Hepatocyte (in vitro differentiated cells): ENCODE data around the gene CAMK1. TPM values are rescaled to one million over a fixed set of nuclear protein-coding genes. Genes with fewer than 3 reads are reported as not detected.

ENCODE experiments used
- DNase-seq: peaks from one replicate; pipeline ENCODE4 v3.0.0-alpha.2; 2016; ENCODE audit warnings: low spot score
- H2AFZ ChIP-seq: fragments of 200-600 bp; sonication (generic); 2 replicates; pipeline ENCODE4 v1.6.0; 2016; ENCODE audit warnings: antibody characterized with exemption, mild to moderate bottlenecking
- H3K27ac ChIP-seq: fragments of 200-600 bp; sonication (generic); 2 replicates; pipeline ENCODE4 v1.5.1; 2016; ENCODE audit warnings: mild to moderate bottlenecking
- H3K27me3 ChIP-seq: fragments of 200-600 bp; sonication (generic); 2 replicates; pipeline ENCODE4 v1.6.1; 2016
- H3K36me3 ChIP-seq: fragments of 200-600 bp; sonication (generic); replicated peaks from 2 replicates; pipeline ENCODE4 v1.5.1; 2016; ENCODE audit warnings: low read depth; ENCODE audit not compliant: insufficient read depth
- H3K4me1 ChIP-seq: fragments of 200-600 bp; sonication (generic); 2 replicates; pipeline ENCODE4 v1.5.1; 2016; ENCODE audit warnings: mild to moderate bottlenecking, moderate library complexity; ENCODE audit not compliant: insufficient read depth
- H3K4me2 ChIP-seq: fragments of 200-600 bp; sonication (generic); 2 replicates; pipeline ENCODE4 v1.6.0; 2016
- H3K4me3 ChIP-seq: fragments of 200-600 bp; sonication (generic); 2 replicates; pipeline ENCODE4 v1.5.1; 2016; ENCODE audit warnings: mild to moderate bottlenecking
- H3K79me2 ChIP-seq: fragments of 200-600 bp; sonication (generic); 2 replicates; pipeline ENCODE4 v1.6.0; 2017; ENCODE audit warnings: mild to moderate bottlenecking
- H3K9me2 ChIP-seq: fragments of 200-600 bp; sonication (generic); replicated peaks from 2 replicates; pipeline ENCODE4 v1.6.0; 2017; ENCODE audit warnings: mild to moderate bottlenecking; ENCODE audit not compliant: insufficient read depth
- H3K9me3 ChIP-seq: fragments of 200-600 bp; sonication (generic); 2 replicates; pipeline ENCODE4 v1.5.1; 2016; ENCODE audit warnings: low read depth, mild to moderate bottlenecking
- H4K20me1 ChIP-seq: fragments of 200-600 bp; sonication (generic); 2 replicates; pipeline ENCODE4 v1.6.0; 2016; ENCODE audit warnings: mild to moderate bottlenecking; ENCODE audit not compliant: insufficient read depth, poor library complexity, severe bottlenecking
- CTCF ChIP-seq: fragments of 200-600 bp; sonication (generic); IDR thresholded peaks from 2 replicates; pipeline ENCODE4 v1.5.1; 2016; ENCODE audit warnings: antibody characterized with exemption, mild to moderate bottlenecking; ENCODE audit not compliant: poor library complexity
- EZH2 ChIP-seq: fragments of 200-600 bp; sonication (generic); IDR thresholded peaks from 2 replicates; pipeline ENCODE4 v1.6.1; 2016; ENCODE audit warnings: antibody characterized with exemption, mild to moderate bottlenecking, borderline replicate concordance
- EZH2phosphoT487 ChIP-seq: fragments of 200-600 bp; sonication (generic); IDR thresholded peaks from one replicate; pipeline ENCODE4 v1.6.1; 2018; ENCODE audit warnings: antibody characterized with exemption, mild to moderate bottlenecking, low read depth, moderate library complexity; ENCODE audit not compliant: unreplicated experiment, severe bottlenecking
- WGBS: methylation state at CpG from one replicate; pipeline ENCODE4 v1.1.6; 2016; ENCODE audit warnings: low lambda C conversion rate; ENCODE audit errors: missing lambda C conversion rate; 5-methylcytosine and 5-hydroxymethylcytosine counted together
- polyA plus RNA-seq: library from polyadenylated mRNA; unstranded; fragments of >200 nt; fragmentation: Nextera tagmentation; extraction: Ambion mirVana; gene quantifications from 2 replicates; pipeline ENCODE4 v1.2.1, GENCODE V29; 2016
- total RNA-seq: library from RNA; depleted of rRNA; stranded (reverse); fragments of >200 nt; gene quantifications from 2 replicates; pipeline ENCODE4 v1.2.3, GENCODE V29; 2014

The CAMK1 gene
- total and polyA plus RNA-seq, 2 experiments from 2014 or later = 9.7 to 16.1 TPM

GRCh38 chr3:9727041-9727595, 42.6 kb downstream of the CAMK1 start:
- Histone ChIP-seq H3K27me3 (no peaks in the 10 kb centered on the region), H3K4me1 (no peaks in the 10 kb centered on the region), H3K4me3 (no peak overlapping the region), H3K9me3 (no peaks in the 10 kb centered on the region), H3K9me2 (no peaks in the 10 kb centered on the region), H4K20me1 (no peaks in the 10 kb centered on the region), H3K36me3 (no peaks in the 10 kb centered on the region), H3K27ac (no peak overlapping the region), H3K79me2 (peaks cover 5% of the 10 kb centered on the region), H2AFZ (no peak overlapping the region), H3K4me2 (no peak overlapping the region)
- no peak for DNase-seq
- 5% methylated on average over 11 of the region's 11 CpGs for WGBS
- TF ChIP-seq EZH2phosphoT487 = no peak
- no peak for TF ChIP-seq EZH2
- no peak for TF ChIP-seq CTCF

- DNase-seq = no peak
- no peaks in the 10 kb centered on the region for H3K4me1 ChIP-seq
- WGBS = 80% methylated on average over 4 of the region's 4 CpGs
Observed at GRCh38 chr3:9725775-9726515, 43.8 kb downstream of the CAMK1 start.

GRCh38 chr3:9721700-9722060, 48.1 kb downstream of the CAMK1 start:
- Histone ChIP-seq H3K36me3 (no peaks in the 10 kb centered on the region), H3K4me2 (no peak overlapping the region), H3K9me3 (no peaks in the 10 kb centered on the region), H2AFZ (no peak overlapping the region), H4K20me1 (no peaks in the 10 kb centered on the region), H3K4me1 (no peaks in the 10 kb centered on the region), H3K9me2 (no peaks in the 10 kb centered on the region), H3K27ac (no peak overlapping the region), H3K27me3 (no peaks in the 10 kb centered on the region), H3K4me3 (no peak overlapping the region), H3K79me2 (no peaks in the 10 kb centered on the region)
- WGBS = 89% methylated on average over 2 of the region's 2 CpGs
- DNase-seq = no peak
- TF ChIP-seq EZH2phosphoT487 (no peak), CTCF (no peak), EZH2 (no peak)

More at GRCh38 chr3:9725775-9726515, 43.8 kb downstream of the CAMK1 start:
- H2AFZ ChIP-seq = no peak overlapping the region
- H3K9me3 ChIP-seq = no peaks in the 10 kb centered on the region
- H3K36me3 ChIP-seq = no peaks in the 10 kb centered on the region
- no peak overlapping the region for H3K27ac ChIP-seq
- no peaks in the 10 kb centered on the region for H4K20me1 ChIP-seq
- H3K4me2 ChIP-seq = no peak overlapping the region
- no peaks in the 10 kb centered on the region for H3K79me2 ChIP-seq
- H3K27me3 ChIP-seq = no peaks in the 10 kb centered on the region
- TF ChIP-seq CTCF (no peak), EZH2 (no peak), EZH2phosphoT487 (no peak)
- H3K9me2 ChIP-seq = no peaks in the 10 kb centered on the region
- H3K4me3 ChIP-seq = no peak overlapping the region
